Endometrium (tissue), 2 donors: Measurements from ENCODE around the gene ARHGAP4.

Experiments
- FAIRE-seq: peaks from 2 replicates; lab custom pipeline; 2012; peaks lifted over from hg19 to GRCh38; lab: Jason Lieb, UNC
- donor health status: control.
- donor health status: control.

ARHGAP4 gene

DNA sequence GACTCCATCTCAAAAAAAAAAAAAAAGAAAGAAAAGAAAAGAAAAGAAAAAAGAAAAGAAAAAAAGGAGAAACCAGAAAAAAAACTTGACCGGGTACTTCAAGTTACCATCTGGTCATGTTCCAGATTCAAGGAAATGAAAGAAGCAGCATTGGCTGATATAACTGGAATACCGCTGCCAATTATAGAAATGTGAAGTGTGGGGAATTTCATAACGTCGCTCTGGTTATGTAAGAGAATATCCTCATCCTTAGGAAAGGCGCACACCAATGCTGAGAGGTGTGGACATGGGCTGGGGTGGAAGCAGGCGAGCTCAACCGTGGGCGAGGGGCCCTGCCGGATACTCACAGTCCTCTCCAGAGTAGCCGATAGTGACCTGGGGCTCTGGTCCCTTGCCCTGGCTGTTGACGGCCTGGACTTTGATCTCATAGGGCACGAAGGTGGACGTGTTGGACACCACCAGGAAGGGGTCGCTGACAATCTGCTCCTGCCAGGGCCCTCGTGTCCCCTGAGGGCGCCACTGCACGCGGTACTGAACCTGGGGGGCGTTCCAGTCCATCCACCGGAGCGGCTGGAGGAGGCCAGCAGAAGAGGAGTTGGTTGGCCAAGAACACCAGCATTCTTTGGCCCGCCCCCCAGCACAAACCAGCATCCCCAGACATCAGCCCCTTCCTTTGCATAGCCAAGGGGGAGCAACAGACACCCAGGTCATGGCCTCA lies 59.6 kb downstream of the ARHGAP4 start:
- no peak for FAIRE-seq

GRCh38 chrX:153865685-153866084 lies 60.4 kb downstream of the ARHGAP4 start:
- no peak for FAIRE-seq

- no peak for FAIRE-seq
These were observed 60.8 kb downstream of the ARHGAP4 start for GRCh38 chrX:153865321-153865580.

GRCh38 chrX:153864561-153865320 lies 61.3 kb downstream of the ARHGAP4 start:
- FAIRE-seq, result no peak

DNA sequence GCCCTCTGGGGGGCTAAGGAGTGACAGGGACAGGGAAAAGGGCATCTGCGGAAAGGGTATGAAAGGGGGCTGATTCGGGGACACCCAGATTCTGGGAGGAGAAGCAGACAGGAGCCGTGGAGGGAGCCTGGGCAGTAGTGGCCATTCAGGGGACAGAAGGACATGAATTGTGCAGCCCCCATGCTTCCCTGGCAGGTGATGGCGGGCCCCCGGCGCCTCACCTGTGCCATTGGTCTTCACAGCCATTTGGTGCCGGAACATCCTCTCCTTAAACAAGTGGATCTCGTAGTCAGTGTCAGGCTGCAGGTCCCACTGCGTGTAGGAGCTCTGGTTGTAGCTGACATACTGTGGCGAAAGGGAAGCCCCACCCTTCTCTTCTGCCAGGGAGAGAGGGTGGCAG lies 62.0 kb downstream of the ARHGAP4 start:
- FAIRE-seq, result no peak

- FAIRE-seq, result no peak
These were observed 62.6 kb downstream of the ARHGAP4 start for GRCh38 chrX:153863251-153863991.

- FAIRE-seq, result no peak
These were observed 63.5 kb downstream of the ARHGAP4 start for GRCh38 chrX:153862369-153863250.

DNA sequence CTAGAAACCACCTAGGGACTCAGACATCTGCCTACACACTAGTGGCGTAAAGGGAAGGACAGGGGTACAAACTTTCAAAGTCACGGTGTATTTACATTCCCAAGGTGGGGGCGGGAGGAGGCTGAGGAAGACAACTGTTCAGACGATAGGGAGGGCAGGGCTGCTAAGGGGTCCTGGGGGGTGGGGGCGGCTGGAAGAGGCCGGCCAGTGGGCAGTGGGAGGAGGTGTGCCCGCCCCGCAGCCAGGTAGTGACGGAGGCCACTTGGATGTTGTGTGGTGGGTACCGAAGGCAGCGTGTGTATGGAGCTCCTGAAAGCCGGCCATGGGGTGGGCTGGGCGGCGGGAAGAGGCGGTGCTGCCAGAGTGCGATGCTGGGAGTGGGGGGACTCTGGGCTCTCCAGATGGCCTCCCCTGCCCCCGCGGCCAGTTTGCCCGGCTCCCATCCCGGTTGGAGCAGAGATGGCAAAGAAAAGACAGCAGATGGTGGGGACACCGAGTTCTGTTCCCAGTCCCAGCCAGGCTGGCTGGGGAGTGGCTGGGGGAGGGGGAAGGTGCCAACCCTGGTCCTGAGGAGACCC lies 64.2 kb downstream of the ARHGAP4 start:
- no peak for FAIRE-seq

DNA sequence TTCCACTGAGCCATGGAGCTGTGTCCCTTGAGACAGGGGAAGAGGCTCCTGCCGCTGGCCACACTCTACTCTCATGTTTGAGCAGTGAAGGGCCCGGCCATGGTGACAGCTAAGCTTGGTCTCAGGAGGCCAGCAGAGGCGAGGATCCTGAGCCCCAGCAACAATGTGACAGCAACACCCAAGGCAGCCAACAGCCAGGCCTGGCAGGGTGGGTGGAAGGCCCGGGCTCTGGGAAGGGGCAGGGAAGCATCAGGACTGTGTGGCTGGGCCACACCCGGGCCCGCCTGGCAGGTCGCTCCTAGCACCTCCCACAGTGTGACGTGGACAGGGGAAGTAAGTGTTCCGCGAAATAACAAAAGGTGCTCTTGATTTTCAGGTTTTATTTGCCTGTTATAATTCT lies 64.9 kb downstream of the ARHGAP4 start:
- FAIRE-seq, result no peak
